ENCODE results near the gene SLC9A2. TPM values are rescaled to one million over a fixed set of nuclear protein-coding genes. Genes with fewer than 3 reads are reported as not detected.
A peak's percentile ranks its signal among the peaks of the same experiment; 100 is the strongest.

The SLC9A2 gene
- total RNA-seq: 10 to 100 TPM; 12.4 to 20.7 (median 20.0) TPM

GRCh38 chr2:102619414-102620319 lies at the start of gene SLC9A2:
Gene SLC9A2 (plus strand): TSS chr2:102619553. CDS start chr2:102619849, 296 bp downstream.
- peak within 1 kb of the TSS in 3 of 4 donors; percentile 63 to 85 (median 76) for H3K27ac ChIP-seq
- peak in 2 of 3 donors; percentile 55 to 80 for DNase-seq
- no peaks in the 10 kb centered on the region for H3K27me3 ChIP-seq
- H3K36me3 ChIP-seq: no peaks in the 10 kb centered on the region
- peaks cover 0 to 37% (median 0%) of the 10 kb centered on the region in 4 donors for H3K4me1 ChIP-seq
- no peaks in the 10 kb centered on the region for H3K9me3 ChIP-seq
- peak within 1 kb of the TSS; percentile 31 to 76 (median 51) for H3K4me3 ChIP-seq
- peak in 1 of 2 donors; percentile 42 for TF ChIP-seq POLR2A (IDR thresholded peaks at IDR 0.05)
- peak in 3 of 6 experiments; percentile 15 to 30 (median 21) for TF ChIP-seq CTCF (IDR thresholded peaks at IDR 0.05)

- Histone ChIP-seq H3K27me3 (no peaks in the 10 kb centered on the region), H3K9me3 (no peaks in the 10 kb centered on the region), H3K36me3 (no peaks in the 10 kb centered on the region), H3K27ac (no peak overlapping the region), H3K4me1 (no peaks in the 10 kb centered on the region), H3K4me3 (no peak overlapping the region)
- no peak for TF ChIP-seq CTCF (IDR thresholded peaks at IDR 0.05)
- TF ChIP-seq POLR2A (IDR thresholded peaks at IDR 0.05): no peak
- DNase-seq: no peak
These were observed 43.5 kb upstream of the SLC9A2 start for GRCh38 chr2:102575888-102576287.

GRCh38 chr2:102578376-102578775 lies 41.0 kb upstream of the SLC9A2 start:
- no peaks in the 10 kb centered on the region for H3K27me3 ChIP-seq
- H3K4me1 ChIP-seq: peaks cover 0 to 3% (median 0%) of the 10 kb centered on the region in 4 donors
- no peak overlapping the region for H3K4me3 ChIP-seq
- TF ChIP-seq POLR2A (IDR thresholded peaks at IDR 0.05) (no peak), CTCF (IDR thresholded peaks at IDR 0.05) (no peak)
- H3K27ac ChIP-seq: no peak overlapping the region
- DNase-seq: no peak
- H3K36me3 ChIP-seq: no peaks in the 10 kb centered on the region
- no peaks in the 10 kb centered on the region for H3K9me3 ChIP-seq

GRCh38 chr2:102581911-102582310 lies 37.4 kb upstream of the SLC9A2 start:
- TF ChIP-seq CTCF (IDR thresholded peaks at IDR 0.05): no peak
- no peak for TF ChIP-seq POLR2A (IDR thresholded peaks at IDR 0.05)
- H3K4me1 ChIP-seq: peaks cover 0 to 3% (median 0%) of the 10 kb centered on the region in 4 donors
- no peaks in the 10 kb centered on the region for H3K9me3 ChIP-seq
- no peak overlapping the region for H3K4me3 ChIP-seq
- H3K27ac ChIP-seq: no peak overlapping the region
- no peaks in the 10 kb centered on the region for H3K36me3 ChIP-seq
- no peaks in the 10 kb centered on the region for H3K27me3 ChIP-seq
- DNase-seq: no peak

GRCh38 chr2:102582845-102583244 lies 36.5 kb upstream of the SLC9A2 start:
- Histone ChIP-seq H3K27me3 (no peaks in the 10 kb centered on the region), H3K4me1 (peaks cover 0 to 3% (median 0%) of the 10 kb centered on the region in 4 donors), H3K36me3 (no peaks in the 10 kb centered on the region), H3K27ac (no peak overlapping the region), H3K4me3 (no peak overlapping the region), H3K9me3 (no peaks in the 10 kb centered on the region)
- TF ChIP-seq POLR2A (IDR thresholded peaks at IDR 0.05) (no peak), CTCF (IDR thresholded peaks at IDR 0.05) (no peak)
- DNase-seq: no peak

Data from Peyer's patch (tissue), 4 donors.